ENCODE results near the gene ENPP1. TPM values are rescaled to one million over a fixed set of nuclear protein-coding genes. Genes with fewer than 3 reads are reported as not detected.

Gene ENPP1
- total RNA-seq, 3 donors from 2014 or later (not counting 1 experiment from before 2014, with no cell fraction given), result 0.45 to 0.85 (median 0.83) TPM

DNA sequence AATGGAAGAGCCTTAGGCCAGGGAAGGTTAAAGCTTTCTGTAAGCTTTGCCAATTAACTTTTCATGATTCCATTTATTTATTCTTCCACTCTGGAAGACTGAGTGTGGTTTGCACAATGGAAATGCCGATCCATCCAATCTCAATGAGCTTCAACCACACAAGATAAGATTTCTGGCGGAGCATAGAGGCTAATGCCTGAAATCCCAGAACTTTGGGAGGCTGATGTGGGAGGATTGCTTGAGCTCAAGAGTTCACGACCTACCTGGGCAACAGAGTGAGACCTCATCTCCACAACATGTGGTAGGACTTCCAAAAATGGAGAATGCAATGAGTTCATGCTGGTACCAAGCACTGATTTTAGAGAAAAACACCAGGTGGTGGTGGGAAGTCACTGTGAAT, 6.2 kb downstream of the ENPP1 start:
- Histone ChIP-seq H3K9me3 (ENCODE audit: control insufficient read depth, insufficient read depth, low read length) (no peaks in the 10 kb centered on the region), H3K27ac (ENCODE audit: low read length) (no peak overlapping the region), H3K4me3 (ENCODE audit: low read length) (no peak overlapping the region), H3K36me3 (ENCODE audit: control insufficient read depth, insufficient read depth, low read length) (no peaks in the 10 kb centered on the region), H3K27me3 (ENCODE audit: control insufficient read depth, insufficient read depth, low read length) (peaks cover 5% of the 10 kb centered on the region), H3K4me1 (ENCODE audit: control insufficient read depth, insufficient read depth, low read length) (no peaks in the 10 kb centered on the region)
- Mint-ChIP-seq H3K4me3 (no peak overlapping the region), H3K36me3 (no peaks in the 10 kb centered on the region), H3K27ac (no peak overlapping the region), H3K9me3 (no peaks in the 10 kb centered on the region), H3K27me3 (ENCODE audit: low read depth in 2 of 2) (peaks cover 15 to 28% of the 10 kb centered on the region in 2 donors), H3K4me1 (peaks cover 0 to 2% of the 10 kb centered on the region in 2 donors)
- no peak for ATAC-seq
- TF ChIP-seq, protein P1, sequence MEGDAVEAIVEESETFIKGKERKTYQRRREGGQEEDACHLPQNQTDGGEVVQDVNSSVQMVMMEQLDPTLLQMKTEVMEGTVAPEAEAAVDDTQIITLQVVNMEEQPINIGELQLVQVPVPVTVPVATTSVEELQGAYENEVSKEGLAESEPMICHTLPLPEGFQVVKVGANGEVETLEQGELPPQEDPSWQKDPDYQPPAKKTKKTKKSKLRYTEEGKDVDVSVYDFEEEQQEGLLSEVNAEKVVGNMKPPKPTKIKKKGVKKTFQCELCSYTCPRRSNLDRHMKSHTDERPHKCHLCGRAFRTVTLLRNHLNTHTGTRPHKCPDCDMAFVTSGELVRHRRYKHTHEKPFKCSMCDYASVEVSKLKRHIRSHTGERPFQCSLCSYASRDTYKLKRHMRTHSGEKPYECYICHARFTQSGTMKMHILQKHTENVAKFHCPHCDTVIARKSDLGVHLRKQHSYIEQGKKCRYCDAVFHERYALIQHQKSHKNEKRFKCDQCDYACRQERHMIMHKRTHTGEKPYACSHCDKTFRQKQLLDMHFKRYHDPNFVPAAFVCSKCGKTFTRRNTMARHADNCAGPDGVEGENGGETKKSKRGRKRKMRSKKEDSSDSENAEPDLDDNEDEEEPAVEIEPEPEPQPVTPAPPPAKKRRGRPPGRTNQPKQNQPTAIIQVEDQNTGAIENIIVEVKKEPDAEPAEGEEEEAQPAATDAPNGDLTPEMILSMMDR (IDR thresholded peaks at IDR 0.05), result no peak
- intact Hi-C loops (cut with micrococcal nuclease), result no loop called here
- no peak for DNase-seq
- 90% methylated on average over 3 of the region's 3 CpGs for WGBS (ENCODE audit: insufficient coverage)

GRCh38 chr6:131816869-131817268, 9.0 kb downstream of the ENPP1 start:
- intact Hi-C loops (cut with micrococcal nuclease), result no loop called here
- Mint-ChIP-seq H3K36me3 (no peaks in the 10 kb centered on the region), H3K4me3 (no peak overlapping the region), H3K27me3 (ENCODE audit: low read depth in 2 of 2) (peaks cover 14 to 19% of the 10 kb centered on the region in 2 donors), H3K4me1 (no peaks in the 10 kb centered on the region), H3K9me3 (peaks cover 0 to 2% of the 10 kb centered on the region in 2 donors), H3K27ac (no peak overlapping the region)
- Histone ChIP-seq H3K4me1 (ENCODE audit: control insufficient read depth, insufficient read depth, low read length) (no peaks in the 10 kb centered on the region), H3K36me3 (ENCODE audit: control insufficient read depth, insufficient read depth, low read length) (no peaks in the 10 kb centered on the region), H3K27me3 (ENCODE audit: control insufficient read depth, insufficient read depth, low read length) (peaks cover 5% of the 10 kb centered on the region), H3K4me3 (ENCODE audit: low read length) (no peak overlapping the region), H3K9me3 (ENCODE audit: control insufficient read depth, insufficient read depth, low read length) (no peaks in the 10 kb centered on the region), H3K27ac (ENCODE audit: low read length) (no peak overlapping the region)
- DNase-seq (no peak), ATAC-seq (no peak)
- TF ChIP-seq, protein P1 (IDR thresholded peaks at IDR 0.05), result no peak
- 90% methylated on average over 1 of the region's 1 CpG for WGBS (ENCODE audit: insufficient coverage)

DNA sequence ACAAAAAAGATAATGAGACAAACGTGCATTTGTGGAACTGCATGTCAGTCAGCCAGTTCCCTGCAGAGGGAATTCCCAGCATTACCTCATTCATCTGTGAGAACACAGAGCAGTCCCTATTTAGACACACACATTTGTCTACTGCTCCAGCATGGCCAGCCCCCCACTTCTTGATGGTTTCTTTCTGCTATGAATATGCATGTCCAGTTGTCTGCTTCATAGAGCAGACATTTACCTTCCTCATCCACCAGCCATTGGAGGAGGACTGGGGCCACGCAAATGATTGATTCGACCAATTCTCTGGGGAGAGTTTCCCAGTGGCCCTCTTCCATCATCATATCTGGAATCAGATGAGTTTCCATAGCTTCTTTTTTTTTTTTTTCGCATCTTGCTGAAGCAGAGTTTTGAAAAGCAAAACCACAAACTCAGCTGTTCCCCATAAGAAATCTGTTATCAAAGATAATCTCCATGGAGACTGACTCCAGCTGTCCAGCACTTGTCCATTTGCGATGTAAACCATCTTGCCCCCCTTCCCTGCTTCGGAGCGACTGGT, 11.8 kb downstream of the ENPP1 start:
- Mint-ChIP-seq H3K27ac (no peak overlapping the region), H3K4me3 (no peak overlapping the region), H3K9me3 (peaks cover 0 to 2% of the 10 kb centered on the region in 2 donors), H3K4me1 (no peaks in the 10 kb centered on the region), H3K36me3 (no peaks in the 10 kb centered on the region), H3K27me3 (ENCODE audit: low read depth in 2 of 2) (peaks cover 13 to 17% of the 10 kb centered on the region in 2 donors)
- intact Hi-C loops (cut with micrococcal nuclease), result no loop called here
- no peak overlapping the region for H3K27ac ChIP-seq (ENCODE audit: low read length)
- no peaks in the 10 kb centered on the region for H3K36me3 ChIP-seq (ENCODE audit: control insufficient read depth, insufficient read depth, low read length)
- H3K4me1 ChIP-seq (ENCODE audit: control insufficient read depth, insufficient read depth, low read length), result no peaks in the 10 kb centered on the region
- 56% methylated on average over 4 of the region's 7 CpGs for WGBS (ENCODE audit: insufficient coverage)
- TF ChIP-seq, protein P1 (IDR thresholded peaks at IDR 0.05), result no peak
- DNase-seq (no peak), ATAC-seq (no peak)
- H3K27me3 ChIP-seq (ENCODE audit: control insufficient read depth, insufficient read depth, low read length), result peaks cover 5% of the 10 kb centered on the region
- H3K4me3 ChIP-seq (ENCODE audit: low read length), result no peak overlapping the region
- no peaks in the 10 kb centered on the region for H3K9me3 ChIP-seq (ENCODE audit: control insufficient read depth, insufficient read depth, low read length)

Data from natural killer cell (primary cell).